Ovary (tissue), 3 donors: ENCODE results near the gene CFAP43.

ENCODE experiments used
- EP300 ChIP-seq: sonication (generic); formaldehyde crosslinking; IDR thresholded peaks from one replicate; pipeline ENCODE4 v1.6.1; 2017; ENCODE audit warnings: antibody characterized with exemption
- POLR2A ChIP-seq: fragments of 450-650 bp; IDR thresholded peaks from one replicate; pipeline ENCODE4 v1.6.1; 2017; ENCODE audit warnings: antibody characterized with exemption, mild to moderate bottlenecking, moderate library complexity
- TF ChIP-seq, protein P1 (sequence below), 3 donors: fragments of 450-650 bp in 2 of 3; fragments of 200-600 bp in 1 of 3; IDR thresholded peaks; one replicate each; pipeline versions ENCODE4 v1.5.1 to v1.8.0; 2016 to 2022; ENCODE audit warnings: antibody characterized with exemption in 3 of 3, mild to moderate bottlenecking in 1 of 3
- donor health status: DM: no; HTN: no; CAD: no.

DNA sequence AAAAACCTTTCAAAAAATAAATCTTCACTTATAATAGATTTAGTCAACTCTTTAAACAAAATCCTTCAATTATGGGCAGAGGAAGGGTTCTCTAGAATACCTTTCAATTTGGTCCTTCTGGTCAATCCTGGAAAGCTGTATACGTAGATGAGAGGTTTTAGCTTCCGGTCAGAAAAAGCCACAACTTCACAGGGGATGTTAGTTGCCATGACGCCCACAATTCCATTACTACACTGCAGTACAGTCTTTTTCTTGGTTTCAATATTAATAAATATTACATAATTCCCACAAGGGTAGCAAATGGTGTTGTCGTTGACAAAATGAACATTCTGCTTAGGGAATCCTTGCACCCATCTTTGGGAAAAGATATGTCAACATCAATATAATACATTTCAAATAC lies 1.7 kb downstream of the CFAP43 start:
- TF ChIP-seq EP300 (no peak), POLR2A (no peak)
- TF ChIP-seq, protein P1, sequence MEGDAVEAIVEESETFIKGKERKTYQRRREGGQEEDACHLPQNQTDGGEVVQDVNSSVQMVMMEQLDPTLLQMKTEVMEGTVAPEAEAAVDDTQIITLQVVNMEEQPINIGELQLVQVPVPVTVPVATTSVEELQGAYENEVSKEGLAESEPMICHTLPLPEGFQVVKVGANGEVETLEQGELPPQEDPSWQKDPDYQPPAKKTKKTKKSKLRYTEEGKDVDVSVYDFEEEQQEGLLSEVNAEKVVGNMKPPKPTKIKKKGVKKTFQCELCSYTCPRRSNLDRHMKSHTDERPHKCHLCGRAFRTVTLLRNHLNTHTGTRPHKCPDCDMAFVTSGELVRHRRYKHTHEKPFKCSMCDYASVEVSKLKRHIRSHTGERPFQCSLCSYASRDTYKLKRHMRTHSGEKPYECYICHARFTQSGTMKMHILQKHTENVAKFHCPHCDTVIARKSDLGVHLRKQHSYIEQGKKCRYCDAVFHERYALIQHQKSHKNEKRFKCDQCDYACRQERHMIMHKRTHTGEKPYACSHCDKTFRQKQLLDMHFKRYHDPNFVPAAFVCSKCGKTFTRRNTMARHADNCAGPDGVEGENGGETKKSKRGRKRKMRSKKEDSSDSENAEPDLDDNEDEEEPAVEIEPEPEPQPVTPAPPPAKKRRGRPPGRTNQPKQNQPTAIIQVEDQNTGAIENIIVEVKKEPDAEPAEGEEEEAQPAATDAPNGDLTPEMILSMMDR (IDR thresholded peaks at IDR 0.05) = no peak
